Stimulated activated CD8-positive, alpha-beta memory T cell treated with anti-CD3 and anti-CD28 coated beads, Interleukin-4, amount 100 ng/mL, for 1 hour (primary cell): Measurements from ENCODE around the gene MACC1.
"Not testable (repeated sequence)": the region's sequence is repeated elsewhere in the genome, so short reads cannot be mapped to it uniquely, and the experiment has no call there.

Experiments
- DNase-seq, 2 donors: peaks; one replicate each; pipeline ENCODE4 v3.0.0-alpha.2; 2020; ENCODE audit warnings: low read depth in 2 of 2, low spot score in 1 of 2

MACC1 gene

GRCh38 chr7:20133803-20134202 is 83.4 kb downstream of the MACC1 start:
- no peak for DNase-seq

GRCh38 chr7:20132585-20132984 is 84.6 kb downstream of the MACC1 start:
- no peak for DNase-seq

GRCh38 chr7:20131776-20132175 is 85.4 kb downstream of the MACC1 start:
- no peak for DNase-seq

- DNase-seq: no peak
Observed at GRCh38 chr7:20129920-20130319, 87.3 kb downstream of the MACC1 start.

- DNase-seq: no peak
Observed at GRCh38 chr7:20128001-20128400, 89.2 kb downstream of the MACC1 start.

- DNase-seq: not testable (repeated sequence)
Observed at GRCh38 chr7:20126060-20126459, 91.1 kb downstream of the MACC1 start.

- DNase-seq: not testable (repeated sequence)
Observed at GRCh38 chr7:20124087-20124486, 93.1 kb downstream of the MACC1 start.

GRCh38 chr7:20122653-20123316 is 94.4 kb downstream of the MACC1 start:
- not testable (repeated sequence) for DNase-seq

GRCh38 chr7:20122073-20122472 is 95.1 kb downstream of the MACC1 start:
- no peak for DNase-seq

- no peak for DNase-seq
Observed at GRCh38 chr7:20121404-20121803, 95.8 kb downstream of the MACC1 start.

- DNase-seq: not testable (repeated sequence)
Observed at GRCh38 chr7:20120611-20121168, 96.5 kb downstream of the MACC1 start.

- no peak for DNase-seq
Observed at GRCh38 chr7:20116869-20117268, 100.3 kb downstream of the MACC1 start.

- DNase-seq: no peak
Observed at GRCh38 chr7:20114468-20114867, 102.7 kb downstream of the MACC1 start.

GRCh38 chr7:20113427-20114027 is 103.7 kb downstream of the MACC1 start:
- DNase-seq: no peak

- no peak for DNase-seq
Observed at GRCh38 chr7:20112696-20113095, 104.5 kb downstream of the MACC1 start.

GRCh38 chr7:20111821-20112542 is 105.2 kb downstream of the MACC1 start:
- no peak for DNase-seq

- no peak for DNase-seq
Observed at GRCh38 chr7:20107582-20107981, 109.6 kb downstream of the MACC1 start.

- no peak for DNase-seq
Observed at GRCh38 chr7:20104696-20105095, 112.5 kb downstream of the MACC1 start.

GRCh38 chr7:20102982-20103381 is 114.2 kb downstream of the MACC1 start:
- no peak for DNase-seq

GRCh38 chr7:20095862-20096261 is 121.3 kb downstream of the MACC1 start:
- DNase-seq: no peak

- DNase-seq: no peak
Observed at GRCh38 chr7:20095436-20095835, 121.7 kb downstream of the MACC1 start.

GRCh38 chr7:20089431-20089830 is 127.8 kb downstream of the MACC1 start:
- no peak for DNase-seq
